Endothelial cell of umbilical vein (primary cell): ENCODE results near the gene RAB4A. TPM values are rescaled to one million over a fixed set of nuclear protein-coding genes. Genes with fewer than 3 reads are reported as not detected.

Experiments used
- BruUV-seq: library from RNA; stranded (reverse); fragments of 400-500 nt; replicated peaks from 2 replicates; lab custom pipeline; 2021; lab: Mats Ljungman, UMichigan
- CTCF ChIA-PET: fragments of 300-600, 350-600 bp; sonication (Branson Sonifier 250); formaldehyde crosslinking; loops from one replicate; lab custom pipeline; 2021; ENCODE audit warnings: antibody characterized with exemption, inconsistent platforms; lab: Charles Lee
- POLR2A ChIA-PET: fragments of 300-600, 350-600 bp; sonication (Branson Sonifier 250); formaldehyde crosslinking; loops from one replicate; lab custom pipeline; 2021; ENCODE audit warnings: antibody characterized with exemption, inconsistent platforms; lab: Charles Lee
- DNase-seq: peaks from one replicate; pipeline ENCODE4 v3.0.0-alpha.2; 2011; ENCODE audit warnings: low read depth, low spot score
- FAIRE-seq: peaks from 2 replicates; lab custom pipeline; 2011; peaks lifted over from hg19 to GRCh38; lab: Jason Lieb, UNC
- H2AFZ ChIP-seq: 2 replicates; pipeline ENCODE4 v1.6.0; 2012; ENCODE audit warnings: low read depth, low read length, control low read depth, inconsistent platforms
- H3K27ac ChIP-seq: 2 replicates; pipeline ENCODE4 v1.5.1; 2011; ENCODE audit warnings: low read depth, mild to moderate bottlenecking, control low read depth, low read length, moderate library complexity; ENCODE audit not compliant: insufficient read depth
- H3K27me3 ChIP-seq, 2 experiments: 2 replicates each; pipeline versions ENCODE4 v1.6.0 to v1.6.1; 2011; ENCODE audit warnings: low read length in 2 of 2, mixed read lengths in 1 of 2; ENCODE audit not compliant: control insufficient read depth in 2 of 2, insufficient read depth in 2 of 2
- H3K36me3 ChIP-seq, 2 experiments: 2 replicates in 1 of 2; 3 replicates in 1 of 2; pipeline ENCODE4 v1.5.1; 2011; ENCODE audit warnings: low read length in 2 of 2, mild to moderate bottlenecking in 1 of 2, moderate library complexity in 1 of 2; ENCODE audit not compliant: control insufficient read depth in 2 of 2, insufficient read depth in 2 of 2; ENCODE audit errors: extremely low read depth in 1 of 2
- H3K4me1 ChIP-seq: 3 replicates; pipeline ENCODE4 v1.5.1; 2011; ENCODE audit warnings: mild to moderate bottlenecking, low read length; ENCODE audit not compliant: control insufficient read depth, insufficient read depth; ENCODE audit errors: extremely low read depth
- H3K4me2 ChIP-seq: 2 replicates; pipeline ENCODE4 v1.6.1; 2011; ENCODE audit warnings: low read length, control low read depth, mixed read lengths; ENCODE audit not compliant: insufficient read depth
- H3K4me3 ChIP-seq, 3 experiments: fragments of 200-600 bp in 1 of 3; sonication (generic), shearing (Covaris generic) in 1 of 3; replicated peaks in 1 of 3; 2 replicates each; pipeline ENCODE4 v1.5.1; 2011 to 2016; ENCODE audit warnings: control low read depth in 3 of 3, low read length in 3 of 3, mild to moderate bottlenecking in 2 of 3, inconsistent platforms in 1 of 3, low read depth in 1 of 3, moderate library complexity in 1 of 3; ENCODE audit not compliant: insufficient read depth in 1 of 3
- H3K79me2 ChIP-seq: 2 replicates; pipeline ENCODE4 v1.6.0; 2012; ENCODE audit warnings: low read length, inconsistent platforms; ENCODE audit not compliant: control insufficient read depth, insufficient read depth
- H3K9ac ChIP-seq: replicated peaks from 2 replicates; pipeline ENCODE3; 2011; ENCODE audit warnings: low read length, control low read depth; ENCODE audit not compliant: insufficient read depth; ENCODE audit errors: extremely low read depth
- H3K9me1 ChIP-seq: replicated peaks from 3 replicates; pipeline ENCODE4 v1.6.0; 2011; ENCODE audit warnings: mild to moderate bottlenecking, low read length; ENCODE audit not compliant: control insufficient read depth, insufficient read depth; ENCODE audit errors: extremely low read depth
- H3K9me3 ChIP-seq: replicated peaks from 2 replicates; pipeline ENCODE4 v1.5.1; 2012; ENCODE audit warnings: low read length, inconsistent platforms; ENCODE audit not compliant: control insufficient read depth, insufficient read depth
- H4K20me1 ChIP-seq: replicated peaks from 2 replicates; pipeline ENCODE3; 2011; ENCODE audit warnings: mild to moderate bottlenecking, low read length; ENCODE audit not compliant: control insufficient read depth, insufficient read depth; ENCODE audit errors: extremely low read depth
- EZH2 ChIP-seq: IDR thresholded peaks from 2 replicates; pipeline ENCODE4 v1.6.1; 2012; ENCODE audit warnings: borderline replicate concordance, low read depth, mild to moderate bottlenecking, moderate library complexity, low read length, inconsistent platforms; ENCODE audit not compliant: severe bottlenecking
- FOS ChIP-seq: IDR thresholded peaks from 2 replicates; pipeline ENCODE4 v1.6.1; 2011; ENCODE audit warnings: mild to moderate bottlenecking, low read length, moderate library complexity, borderline replicate concordance; ENCODE audit not compliant: insufficient read depth
- GATA2 ChIP-seq: IDR thresholded peaks from 2 replicates; pipeline ENCODE4 v1.7.0; 2011; ENCODE audit warnings: low read depth, mild to moderate bottlenecking, moderate library complexity, mixed read lengths, low read length; ENCODE audit not compliant: insufficient read length, insufficient read depth
- JUN ChIP-seq: IDR thresholded peaks from 2 replicates; pipeline ENCODE4 v1.6.1; 2011; ENCODE audit warnings: borderline replicate concordance, low read depth; ENCODE audit not compliant: insufficient read length, insufficient read depth
- MYC ChIP-seq: IDR thresholded peaks from one replicate; pipeline ENCODE4 v1.6.1; 2011; ENCODE audit warnings: mild to moderate bottlenecking, low read depth, low read length
- POLR2A ChIP-seq: IDR thresholded peaks from 2 replicates; pipeline ENCODE4 v1.6.1; 2012; ENCODE audit warnings: low read depth, mild to moderate bottlenecking, control low read depth, low read length
- POLR2AphosphoS5 ChIP-seq: IDR thresholded peaks from 2 replicates; pipeline ENCODE4 v1.6.1; 2012; ENCODE audit warnings: low read depth, mild to moderate bottlenecking, control low read depth, low read length, moderate library complexity; ENCODE audit not compliant: insufficient read depth
- dilution Hi-C: fragments of 300-500 bp; cut with MboI; formaldehyde crosslinking; loops from one replicate; pipeline ENCODE4 v1.15.0; 2019; ENCODE audit warnings: low sequenced_read_pairs; ENCODE audit not compliant: extremely low pct_ligation_motif_present
- intact Hi-C: fragments of 100-400 bp; cut with micrococcal nuclease; formaldehyde crosslinking; loops from one replicate; pipeline ENCODE4 v1.10.0; 2022
- polyA plus RNA-seq, 4 experiments: library from polyadenylated mRNA; depleted of rRNA in 3 of 4; stranded (reverse) in 3 of 4; unstranded in 1 of 4; fragments of >200 nt; gene quantifications; 2 replicates each; pipeline versions ENCODE4 v1.2.1 to v1.2.3, GENCODE V29; 2011 to 2012; ENCODE audit warnings: missing spikeins in 1 of 4
- total RNA-seq: library from RNA; stranded (reverse); gene quantifications from 2 replicates; pipeline ENCODE4 v1.2.3, GENCODE V29; 2021
- TF ChIP-seq, protein P1 (sequence below), 2 donors: IDR thresholded peaks; 1 replicate in 1 of 2; 2 replicates in 1 of 2; pipeline ENCODE4 v1.5.1; 2011; ENCODE audit warnings: low read length in 2 of 2, mild to moderate bottlenecking in 2 of 2, moderate library complexity in 2 of 2, control low read depth in 1 of 2, inconsistent platforms in 1 of 2, low read depth in 1 of 2; ENCODE audit not compliant: insufficient read depth in 1 of 2; ENCODE audit errors: extremely low read depth in 1 of 2
- TF ChIP-seq, protein P2 (sequence below): IDR thresholded peaks from 2 replicates; pipeline ENCODE4 v1.6.1; 2011; ENCODE audit not compliant: insufficient read depth, insufficient read length

The RAB4A gene
- total and polyA plus RNA-seq, 2 donors (not counting 3 experiments of a cell fraction or from before 2014, with no cell fraction given): 14.8 to 52.9 TPM

DNA sequence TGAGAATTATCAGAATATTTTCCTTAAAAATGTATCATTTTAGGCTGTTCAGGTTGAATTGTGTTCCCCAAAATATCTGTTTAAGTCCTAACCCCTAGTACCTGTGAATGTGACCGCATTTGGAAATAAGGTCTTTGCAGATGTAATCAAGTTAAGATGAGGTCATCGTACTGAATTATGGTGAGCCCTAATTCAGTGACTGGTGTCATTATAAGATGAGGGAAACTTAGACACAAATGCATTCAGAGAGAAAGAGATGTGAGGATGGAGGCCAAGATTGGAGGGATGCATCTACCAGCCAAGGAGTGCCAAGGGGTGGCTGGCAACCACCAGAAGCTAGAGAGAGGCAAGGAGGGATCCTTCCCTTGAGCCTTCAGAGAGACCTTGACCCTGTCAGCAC, 4.1 kb downstream of the RAB4A start:
- no peak overlapping the region for H2AFZ ChIP-seq
- dilution Hi-C loops: no loop called here

More for the DNA sequence above, 4.1 kb downstream of the RAB4A start:
- intact Hi-C loops: no loop called here
- H3K9me1 ChIP-seq: no peaks in the 10 kb centered on the region
- H3K79me2 ChIP-seq: peaks cover 75% of the 10 kb centered on the region
- H3K9ac ChIP-seq: no peak overlapping the region
- H3K4me1 ChIP-seq: peaks cover 13% of the 10 kb centered on the region
- TF ChIP-seq JUN (no peak), GATA2 (no peak), POLR2A (no peak), FOS (no peak), EZH2 (no peak), MYC (no peak), POLR2AphosphoS5 (no peak)
- TF ChIP-seq, protein P1, sequence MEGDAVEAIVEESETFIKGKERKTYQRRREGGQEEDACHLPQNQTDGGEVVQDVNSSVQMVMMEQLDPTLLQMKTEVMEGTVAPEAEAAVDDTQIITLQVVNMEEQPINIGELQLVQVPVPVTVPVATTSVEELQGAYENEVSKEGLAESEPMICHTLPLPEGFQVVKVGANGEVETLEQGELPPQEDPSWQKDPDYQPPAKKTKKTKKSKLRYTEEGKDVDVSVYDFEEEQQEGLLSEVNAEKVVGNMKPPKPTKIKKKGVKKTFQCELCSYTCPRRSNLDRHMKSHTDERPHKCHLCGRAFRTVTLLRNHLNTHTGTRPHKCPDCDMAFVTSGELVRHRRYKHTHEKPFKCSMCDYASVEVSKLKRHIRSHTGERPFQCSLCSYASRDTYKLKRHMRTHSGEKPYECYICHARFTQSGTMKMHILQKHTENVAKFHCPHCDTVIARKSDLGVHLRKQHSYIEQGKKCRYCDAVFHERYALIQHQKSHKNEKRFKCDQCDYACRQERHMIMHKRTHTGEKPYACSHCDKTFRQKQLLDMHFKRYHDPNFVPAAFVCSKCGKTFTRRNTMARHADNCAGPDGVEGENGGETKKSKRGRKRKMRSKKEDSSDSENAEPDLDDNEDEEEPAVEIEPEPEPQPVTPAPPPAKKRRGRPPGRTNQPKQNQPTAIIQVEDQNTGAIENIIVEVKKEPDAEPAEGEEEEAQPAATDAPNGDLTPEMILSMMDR (IDR thresholded peaks at IDR 0.05; ENCODE audit: extremely low read depth in 1 of 2, insufficient read depth in 1 of 2, low read depth in 1 of 2, low read length in 2 of 2): no peak
- TF ChIP-seq, protein P2, sequence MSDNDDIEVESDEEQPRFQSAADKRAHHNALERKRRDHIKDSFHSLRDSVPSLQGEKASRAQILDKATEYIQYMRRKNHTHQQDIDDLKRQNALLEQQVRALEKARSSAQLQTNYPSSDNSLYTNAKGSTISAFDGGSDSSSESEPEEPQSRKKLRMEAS: no peak
- CTCF ChIA-PET: no interaction called here
- POLR2A ChIA-PET: interaction anchor here (0.7 kb wide), 1 partner anchor 445 kb away, joined by 9 read pairs; no protein-coding TSS in a partner anchor
- H4K20me1 ChIP-seq: peaks cover 4% of the 10 kb centered on the region
- H3K9me3 ChIP-seq: no peaks in the 10 kb centered on the region
- H3K27me3 ChIP-seq: no peaks in the 10 kb centered on the region
- no peak overlapping the region for H3K4me3 ChIP-seq
- FAIRE-seq (no peak), DNase-seq (no peak)
- no peak overlapping the region for H3K4me2 ChIP-seq
- no peak overlapping the region for H3K27ac ChIP-seq
- BruUV-seq: no TSS peak
- no peaks in the 10 kb centered on the region for H3K36me3 ChIP-seq
